ENCODE results near the gene C1QTNF12. TPM values are rescaled to one million over a fixed set of nuclear protein-coding genes. Genes with fewer than 3 reads are reported as not detected.
A peak's percentile ranks its signal among the peaks of the same experiment; 100 is the strongest.

Gene C1QTNF12
- polyA plus RNA-seq, 1 of the 3 experiments (the other 2 are of a cell fraction), result 0.59 TPM

DNA sequence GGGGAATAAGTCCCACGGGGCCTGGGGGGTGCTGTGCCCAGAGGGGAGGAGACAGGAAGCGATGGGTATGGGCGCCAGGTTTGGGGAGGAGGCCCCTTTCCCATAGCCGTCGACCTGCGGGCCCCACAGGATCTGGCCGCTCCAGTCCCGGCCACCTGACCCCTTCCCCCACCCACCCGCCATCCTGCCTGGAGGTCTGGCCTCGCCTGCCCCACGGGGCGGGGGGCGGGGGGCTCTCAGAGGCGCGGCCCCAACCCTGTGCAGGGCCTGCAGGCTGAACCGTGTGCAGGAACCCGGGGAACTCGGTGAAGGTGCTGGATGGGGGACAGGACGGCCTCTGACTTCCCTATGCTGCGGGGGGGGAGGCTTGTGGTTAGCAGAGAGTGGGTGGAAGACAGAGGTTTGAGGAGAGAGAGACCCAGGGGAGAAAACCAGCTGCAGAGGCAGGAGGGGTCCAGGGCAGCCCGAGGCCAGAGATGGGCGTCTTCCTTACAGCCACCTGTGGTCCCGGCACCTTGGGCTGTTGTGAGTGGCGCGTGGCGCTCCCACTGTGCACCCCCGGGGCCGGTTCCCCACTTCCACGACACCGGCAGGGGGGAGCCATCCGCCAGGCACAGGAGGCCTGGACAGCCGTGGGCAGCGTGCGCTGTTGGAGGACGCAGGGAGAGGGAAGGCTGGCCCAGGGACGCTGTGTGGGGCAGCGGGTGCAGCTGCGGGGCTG is 37.6 kb downstream of the C1QTNF12 start:
- POLR2A ChIA-PET, result interaction anchor here (0.7 kb wide), 1 partner anchor 68 kb away, joined by 3 read pairs; no protein-coding TSS in a partner anchor
- Histone ChIP-seq H2AFZ (ENCODE audit: low read depth) (no peak overlapping the region), H3K4me2 (peak overlapping the region; percentile 62; the same call in 1 of the 2 replicates)

DNA sequence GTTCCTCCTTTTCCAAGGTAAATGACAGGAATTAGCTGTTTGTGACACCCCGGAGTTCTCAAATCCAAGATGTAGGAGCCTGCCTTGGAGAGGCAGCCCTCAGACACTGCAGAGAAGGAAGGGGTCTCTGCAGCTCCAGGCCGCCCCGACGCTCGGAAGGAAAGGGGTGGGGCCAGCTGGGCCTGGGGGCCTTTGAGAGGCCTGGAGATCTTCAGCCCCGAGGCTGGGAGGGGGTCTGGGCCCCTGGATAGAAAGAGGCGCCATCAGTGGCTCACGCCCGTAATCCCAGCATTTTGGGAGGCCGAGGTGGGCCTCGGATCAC is 39.0 kb downstream of the C1QTNF12 start:
- POLR2A ChIA-PET, result no interaction called here
- H3K4me3 ChIP-seq (ENCODE audit: low read depth in 2 of 2, low read length in 1 of 2), result no peak overlapping the region
- no peaks in the 10 kb centered on the region for H3K9me3 ChIP-seq
- no peaks in the 10 kb centered on the region for H3K9me2 ChIP-seq
- CTCF ChIA-PET, result interaction anchor here (1.1 to 1.4 kb wide), 4 partner anchors 24 to 175 kb away, joined by 3 to 9 read pairs (median 3); no protein-coding TSS in a partner anchor
- no peaks in the 10 kb centered on the region for H3F3A ChIP-seq (replicated peaks; ENCODE audit: insufficient read depth)
- no peaks in the 10 kb centered on the region for H4K20me1 ChIP-seq (ENCODE audit: insufficient read depth)
- H3K36me3 ChIP-seq (replicated peaks in 1 of 2; ENCODE audit: control insufficient read depth in 1 of 2, insufficient read depth in 2 of 2, low read length in 1 of 2), result no peaks in the 10 kb centered on the region
- peaks cover 3 to 8% of the 10 kb centered on the region in 2 experiments; a peak in 1 of 4 replicates for H3K4me1 ChIP-seq (ENCODE audit: control insufficient read depth in 1 of 2, insufficient read depth in 2 of 2, low read depth in 1 of 2, low read length in 1 of 2)
- H3K79me2 ChIP-seq (ENCODE audit: insufficient read depth), result no peaks in the 10 kb centered on the region
- no peak for TF ChIP-seq MXI1 (IDR thresholded peaks at IDR 0.05; ENCODE audit: low read depth, low read length)
- TF ChIP-seq TAF1 (IDR thresholded peaks at IDR 0.05; ENCODE audit: borderline replicate concordance, low read depth, low read length), result no peak
- DNase-seq, result peak; percentile 41
- H3K27ac ChIP-seq (ENCODE audit: low read depth in 2 of 2, low read length in 1 of 2), result no peak overlapping the region
- peaks cover 7% of the 10 kb centered on the region; the same call in 1 of the 2 replicates for H3K27me3 ChIP-seq (ENCODE audit: insufficient read depth)
- no peak overlapping the region for H3K9ac ChIP-seq
- no peak overlapping the region for H2AFZ ChIP-seq (ENCODE audit: low read depth)
- WGBS (ENCODE audit: low lambda C conversion rate), result 43% methylated on average over 6 of the region's 11 CpGs
- peak overlapping the region; percentile 62; the same call in 1 of the 2 replicates for H3K4me2 ChIP-seq

More for the DNA sequence above, 37.6 kb downstream of the C1QTNF12 start:
- Histone ChIP-seq H3K27me3 (ENCODE audit: insufficient read depth) (peaks cover 7% of the 10 kb centered on the region; the same call in 1 of the 2 replicates), H3K79me2 (ENCODE audit: insufficient read depth) (no peaks in the 10 kb centered on the region), H3F3A (replicated peaks; ENCODE audit: insufficient read depth) (no peaks in the 10 kb centered on the region), H3K27ac (ENCODE audit: low read depth in 2 of 2, low read length in 1 of 2) (no peak overlapping the region), H3K4me3 (ENCODE audit: low read depth in 2 of 2, low read length in 1 of 2) (no peak overlapping the region), H3K36me3 (replicated peaks in 1 of 2; ENCODE audit: control insufficient read depth in 1 of 2, insufficient read depth in 2 of 2, low read length in 1 of 2) (no peaks in the 10 kb centered on the region), H4K20me1 (ENCODE audit: insufficient read depth) (no peaks in the 10 kb centered on the region), H3K9me2 (no peaks in the 10 kb centered on the region), H3K9me3 (no peaks in the 10 kb centered on the region), H3K9ac (no peak overlapping the region), H3K4me1 (ENCODE audit: control insufficient read depth in 1 of 2, insufficient read depth in 2 of 2, low read depth in 1 of 2, low read length in 1 of 2) (peaks cover 3 to 7% of the 10 kb centered on the region in 2 experiments; a peak in 1 of 4 replicates)
- 64% methylated on average over 22 of the region's 38 CpGs for WGBS (ENCODE audit: low lambda C conversion rate)
- CTCF ChIA-PET, result interaction anchor here (0.6 kb wide), 1 partner anchor 21 kb away, joined by 4 read pairs; no protein-coding TSS in a partner anchor
- TF ChIP-seq POLR2AphosphoS5 (IDR thresholded peaks at IDR 0.05; ENCODE audit: low read depth, low read length) (no peak), MEF2A (IDR thresholded peaks at IDR 0.05; ENCODE audit: borderline replicate concordance, low read depth) (no peak), RCOR1 (IDR thresholded peaks at IDR 0.05; ENCODE audit: low read length) (no peak), TAF1 (IDR thresholded peaks at IDR 0.05; ENCODE audit: borderline replicate concordance, low read depth, low read length) (no peak), JUND (IDR thresholded peaks at IDR 0.05) (no peak), GATA2 (CRISPR knock-in tag; IDR thresholded peaks at IDR 0.05) (no peak), FOSL2 (IDR thresholded peaks at IDR 0.05; ENCODE audit: borderline replicate concordance, low read depth) (no peak)
- DNase-seq, result no peak

DNA sequence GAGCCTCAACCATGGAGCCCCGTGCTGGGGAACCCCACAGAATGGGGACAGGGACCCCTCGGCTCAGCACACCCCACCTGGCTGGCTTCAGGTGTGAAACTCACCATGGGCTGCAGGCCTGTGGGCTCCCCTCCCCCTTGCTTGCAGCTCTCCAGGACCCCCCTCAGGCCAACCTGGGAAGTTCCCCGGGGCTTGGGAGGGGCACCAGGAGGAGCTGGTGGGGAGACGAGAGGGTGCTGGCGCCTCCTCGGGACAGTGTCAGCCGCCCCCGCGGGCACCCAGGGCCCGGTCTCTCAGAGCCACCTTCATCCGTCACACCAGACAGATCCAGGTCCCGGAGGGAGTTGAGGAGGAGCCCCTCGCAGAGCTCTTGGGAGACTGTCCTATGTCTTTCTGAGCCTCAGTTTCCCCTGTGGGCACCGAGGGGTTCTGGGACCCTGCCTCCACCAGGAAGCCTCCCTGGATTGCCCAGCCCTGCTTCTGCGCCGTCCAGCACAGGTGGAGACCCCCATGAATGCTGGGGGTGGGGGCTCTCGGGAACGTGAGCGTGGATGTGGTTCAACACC is 39.5 kb downstream of the C1QTNF12 start:
- no peak overlapping the region for H3K4me2 ChIP-seq
- no peaks in the 10 kb centered on the region for H3F3A ChIP-seq (replicated peaks; ENCODE audit: insufficient read depth)
- WGBS (ENCODE audit: low lambda C conversion rate), result 0% methylated on average over 1 of the region's 19 CpGs
- no peaks in the 10 kb centered on the region for H3K9me2 ChIP-seq
- no peak overlapping the region for H3K9ac ChIP-seq
- H2AFZ ChIP-seq (ENCODE audit: low read depth), result no peak overlapping the region
- H3K4me3 ChIP-seq (ENCODE audit: low read depth in 2 of 2, low read length in 1 of 2), result no peak overlapping the region
- H3K79me2 ChIP-seq (ENCODE audit: insufficient read depth), result no peaks in the 10 kb centered on the region
- no peaks in the 10 kb centered on the region for H3K36me3 ChIP-seq (replicated peaks in 1 of 2; ENCODE audit: control insufficient read depth in 1 of 2, insufficient read depth in 2 of 2, low read length in 1 of 2)
- no peak overlapping the region for H3K27ac ChIP-seq (ENCODE audit: low read depth in 2 of 2, low read length in 1 of 2)
- peaks cover 3 to 8% of the 10 kb centered on the region in 2 experiments; a peak in 1 of 4 replicates for H3K4me1 ChIP-seq (ENCODE audit: control insufficient read depth in 1 of 2, insufficient read depth in 2 of 2, low read depth in 1 of 2, low read length in 1 of 2)
- no peaks in the 10 kb centered on the region for H4K20me1 ChIP-seq (ENCODE audit: insufficient read depth)
- H3K9me3 ChIP-seq, result no peaks in the 10 kb centered on the region
- POLR2A ChIA-PET, result no interaction called here
- DNase-seq, result peak; percentile 62
- peaks cover 7% of the 10 kb centered on the region; the same call in 1 of the 2 replicates for H3K27me3 ChIP-seq (ENCODE audit: insufficient read depth)
- CTCF ChIA-PET, result interaction anchor here (1.1 to 1.4 kb wide), 4 partner anchors 24 to 175 kb away, joined by 3 to 9 read pairs (median 3); no protein-coding TSS in a partner anchor
- TF ChIP-seq SMC3 (IDR thresholded peaks at IDR 0.05; ENCODE audit: low read depth, low read length) (no peak), GABPA (IDR thresholded peaks at IDR 0.05; ENCODE audit: low read depth) (no peak), ELF1 (IDR thresholded peaks at IDR 0.05) (no peak), TEAD4 (IDR thresholded peaks at IDR 0.05; ENCODE audit: borderline replicate concordance, insufficient read depth) (no peak), NFIC (IDR thresholded peaks at IDR 0.05; ENCODE audit: borderline replicate concordance) (no peak), RFX5 (IDR thresholded peaks at IDR 0.05; ENCODE audit: low read length) (no peak), TCF12 (IDR thresholded peaks at IDR 0.05) (no peak)
- TF ChIP-seq, protein P1, sequence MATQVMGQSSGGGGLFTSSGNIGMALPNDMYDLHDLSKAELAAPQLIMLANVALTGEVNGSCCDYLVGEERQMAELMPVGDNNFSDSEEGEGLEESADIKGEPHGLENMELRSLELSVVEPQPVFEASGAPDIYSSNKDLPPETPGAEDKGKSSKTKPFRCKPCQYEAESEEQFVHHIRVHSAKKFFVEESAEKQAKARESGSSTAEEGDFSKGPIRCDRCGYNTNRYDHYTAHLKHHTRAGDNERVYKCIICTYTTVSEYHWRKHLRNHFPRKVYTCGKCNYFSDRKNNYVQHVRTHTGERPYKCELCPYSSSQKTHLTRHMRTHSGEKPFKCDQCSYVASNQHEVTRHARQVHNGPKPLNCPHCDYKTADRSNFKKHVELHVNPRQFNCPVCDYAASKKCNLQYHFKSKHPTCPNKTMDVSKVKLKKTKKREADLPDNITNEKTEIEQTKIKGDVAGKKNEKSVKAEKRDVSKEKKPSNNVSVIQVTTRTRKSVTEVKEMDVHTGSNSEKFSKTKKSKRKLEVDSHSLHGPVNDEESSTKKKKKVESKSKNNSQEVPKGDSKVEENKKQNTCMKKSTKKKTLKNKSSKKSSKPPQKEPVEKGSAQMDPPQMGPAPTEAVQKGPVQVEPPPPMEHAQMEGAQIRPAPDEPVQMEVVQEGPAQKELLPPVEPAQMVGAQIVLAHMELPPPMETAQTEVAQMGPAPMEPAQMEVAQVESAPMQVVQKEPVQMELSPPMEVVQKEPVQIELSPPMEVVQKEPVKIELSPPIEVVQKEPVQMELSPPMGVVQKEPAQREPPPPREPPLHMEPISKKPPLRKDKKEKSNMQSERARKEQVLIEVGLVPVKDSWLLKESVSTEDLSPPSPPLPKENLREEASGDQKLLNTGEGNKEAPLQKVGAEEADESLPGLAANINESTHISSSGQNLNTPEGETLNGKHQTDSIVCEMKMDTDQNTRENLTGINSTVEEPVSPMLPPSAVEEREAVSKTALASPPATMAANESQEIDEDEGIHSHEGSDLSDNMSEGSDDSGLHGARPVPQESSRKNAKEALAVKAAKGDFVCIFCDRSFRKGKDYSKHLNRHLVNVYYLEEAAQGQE (IDR thresholded peaks at IDR 0.05; ENCODE audit: low read depth, low read length), result no peak
- TF ChIP-seq, protein P2, sequence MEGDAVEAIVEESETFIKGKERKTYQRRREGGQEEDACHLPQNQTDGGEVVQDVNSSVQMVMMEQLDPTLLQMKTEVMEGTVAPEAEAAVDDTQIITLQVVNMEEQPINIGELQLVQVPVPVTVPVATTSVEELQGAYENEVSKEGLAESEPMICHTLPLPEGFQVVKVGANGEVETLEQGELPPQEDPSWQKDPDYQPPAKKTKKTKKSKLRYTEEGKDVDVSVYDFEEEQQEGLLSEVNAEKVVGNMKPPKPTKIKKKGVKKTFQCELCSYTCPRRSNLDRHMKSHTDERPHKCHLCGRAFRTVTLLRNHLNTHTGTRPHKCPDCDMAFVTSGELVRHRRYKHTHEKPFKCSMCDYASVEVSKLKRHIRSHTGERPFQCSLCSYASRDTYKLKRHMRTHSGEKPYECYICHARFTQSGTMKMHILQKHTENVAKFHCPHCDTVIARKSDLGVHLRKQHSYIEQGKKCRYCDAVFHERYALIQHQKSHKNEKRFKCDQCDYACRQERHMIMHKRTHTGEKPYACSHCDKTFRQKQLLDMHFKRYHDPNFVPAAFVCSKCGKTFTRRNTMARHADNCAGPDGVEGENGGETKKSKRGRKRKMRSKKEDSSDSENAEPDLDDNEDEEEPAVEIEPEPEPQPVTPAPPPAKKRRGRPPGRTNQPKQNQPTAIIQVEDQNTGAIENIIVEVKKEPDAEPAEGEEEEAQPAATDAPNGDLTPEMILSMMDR (IDR thresholded peaks at IDR 0.05), result no peak

Measured in SK-N-SH (cell line).